RPMI7951 (cell line): Measurements from ENCODE around the gene GLYATL1. TPM values are rescaled to one million over a fixed set of nuclear protein-coding genes. Genes with fewer than 3 reads are reported as not detected.
"Not testable (repeated sequence)": the region's sequence is repeated elsewhere in the genome, so short reads cannot be mapped to it uniquely, and the experiment has no call there.

Experiments
- DNase-seq: peaks from one replicate; pipeline ENCODE4 v3.0.0-alpha.2; 2012; ENCODE audit warnings: low read depth
- total RNA-seq: library from RNA; depleted of rRNA; stranded (reverse); fragments of >200 nt; shearing (Covaris generic); gene quantifications from 2 replicates; pipeline ENCODE4 v1.2.3, GENCODE V29; 2014; rRNA removed

GLYATL1 gene
- total RNA-seq, 1 experiment from 2014 or later = 1.3 TPM

- DNase-seq = no peak
Observed at GRCh38 chr11:58998480-58999290, 59.4 kb downstream of the GLYATL1 start.

- DNase-seq = no peak
Observed at GRCh38 chr11:58999291-58999680, 60.0 kb downstream of the GLYATL1 start.

DNA sequence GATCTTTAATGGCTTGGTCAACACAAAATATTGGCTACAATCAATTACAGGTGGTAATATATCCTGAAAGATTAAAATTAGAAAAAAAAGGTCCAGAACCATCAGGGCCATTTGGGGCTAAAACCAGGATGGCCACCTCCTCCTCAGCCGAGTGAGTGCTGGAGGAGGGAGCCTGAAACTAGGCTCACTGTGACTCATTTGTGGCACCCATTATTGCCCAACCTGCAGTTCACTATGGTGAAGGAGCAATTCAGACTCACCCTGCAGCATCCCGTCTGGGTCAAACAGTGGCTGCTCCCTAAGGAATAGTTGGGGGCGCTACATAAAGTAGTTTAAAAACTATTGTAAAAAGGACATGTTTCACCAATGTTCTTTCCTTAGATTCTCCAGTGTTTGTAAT, 60.7 kb downstream of the GLYATL1 start:
- no peak for DNase-seq

GRCh38 chr11:59002006-59002405, 62.7 kb downstream of the GLYATL1 start:
- DNase-seq = not testable (repeated sequence)

Other genes starting within 250 kb of the GLYATL1 start
- gene GLYAT, start 207.5 kb upstream of the GLYATL1 start, total RNA-seq = 0.60 TPM in 1 of 2 replicates, not detected in the other
- 2.3 and 2.4 TPM in 2 replicates for gene GLYATL2, start 94.8 kb upstream of the GLYATL1 start, total RNA-seq
- not detected in 2 replicates for gene GLYATL1B, start 146.8 kb downstream of the GLYATL1 start, total RNA-seq
- gene FAM111B, start 167.7 kb downstream of the GLYATL1 start, total RNA-seq = 21.1 and 34.0 TPM in 2 replicates
- gene FAM111A, start 203.4 kb downstream of the GLYATL1 start, total RNA-seq = 118 and 127 TPM in 2 replicates
- gene DTX4, start 232.6 kb downstream of the GLYATL1 start, total RNA-seq = 0.48 and 0.49 TPM in 2 replicates